HepG2 (cell line): ENCODE data around the gene IHH. TPM values are rescaled to one million over a fixed set of nuclear protein-coding genes. Genes with fewer than 3 reads are reported as not detected.

Experiments used
- CCDC6 ChIP-seq: sonication (generic); formaldehyde crosslinking; IDR thresholded peaks from 2 replicates; pipeline ENCODE4 v1.8.1; 2022; ENCODE audit warnings: mild to moderate bottlenecking, missing genetic modification reagents, moderate library complexity
- CREM ChIP-seq, 2 experiments: sonication (generic) in 1 of 2; formaldehyde crosslinking in 1 of 2; IDR thresholded peaks; 2 replicates each; pipeline versions ENCODE4 v1.4.0 to v1.6.1; 2016 to 2020; ENCODE audit warnings: antibody characterized with exemption in 1 of 2, mild to moderate bottlenecking in 1 of 2, missing genetic modification reagents in 1 of 2
- FLYWCH1 ChIP-seq: sonication (generic); formaldehyde crosslinking; IDR thresholded peaks from 2 replicates; pipeline ENCODE4 v1.8.1; 2023; ENCODE audit warnings: mild to moderate bottlenecking, missing genetic modification reagents
- HDAC6 ChIP-seq: fragments of 200-600 bp; sonication (generic); IDR thresholded peaks from 2 replicates; pipeline ENCODE4 v1.7.0; 2017; ENCODE audit warnings: mild to moderate bottlenecking, antibody characterized with exemption, low read length, low read depth
- HES4 ChIP-seq: sonication (generic); formaldehyde crosslinking; IDR thresholded peaks from 2 replicates; pipeline ENCODE4 v1.9.0; 2021; ENCODE audit warnings: mild to moderate bottlenecking, missing genetic modification reagents, borderline replicate concordance
- HOXD1 ChIP-seq: sonication (generic); formaldehyde crosslinking; IDR thresholded peaks from 2 replicates; pipeline ENCODE4 v1.5.0; 2020; ENCODE audit warnings: missing genetic modification reagents
- IKZF4 ChIP-seq: sonication (generic); formaldehyde crosslinking; IDR thresholded peaks from 2 replicates; pipeline ENCODE4 v1.5.1; 2020; ENCODE audit warnings: borderline replicate concordance, mild to moderate bottlenecking, low read depth, missing genetic modification reagents; ENCODE audit errors: not compliant biosample characterization
- MTF1 ChIP-seq: sonication (generic); formaldehyde crosslinking; IDR thresholded peaks from 2 replicates; pipeline ENCODE4 v1.5.0; 2020; ENCODE audit warnings: missing genetic modification reagents
- NBN ChIP-seq: fragments of 450-650 bp; conservative IDR thresholded peaks from 2 replicates; pipeline ENCODE4 v1.6.1; 2017
- NCOA1 ChIP-seq: sonication (generic); formaldehyde crosslinking; IDR thresholded peaks from 2 replicates; pipeline ENCODE4 v1.9.0; 2021; ENCODE audit warnings: missing genetic modification reagents
- NFE2 ChIP-seq: sonication (generic); formaldehyde crosslinking; IDR thresholded peaks from 2 replicates; pipeline ENCODE4 v1.4.0; 2020; ENCODE audit warnings: missing genetic modification reagents
- SRY ChIP-seq: sonication (generic); formaldehyde crosslinking; IDR thresholded peaks from 2 replicates; pipeline ENCODE4 v1.8.0; 2022; ENCODE audit warnings: mild to moderate bottlenecking, missing genetic modification reagents
- TBL1XR1 ChIP-seq: fragments of 150-350 bp; IDR thresholded peaks from 2 replicates; pipeline ENCODE4 v1.6.1; 2014; ENCODE audit warnings: borderline replicate concordance, low read length; ENCODE audit not compliant: partially characterized antibody
- ZBTB43 ChIP-seq: sonication (generic); formaldehyde crosslinking; conservative IDR thresholded peaks from 2 replicates; pipeline ENCODE4 v1.4.0; 2020; ENCODE audit warnings: missing genetic modification reagents
- ZMYM4 ChIP-seq: sonication (generic); formaldehyde crosslinking; IDR thresholded peaks from 2 replicates; pipeline ENCODE4 v1.8.1; 2023; ENCODE audit warnings: mild to moderate bottlenecking, missing genetic modification reagents
- ZNF281 ChIP-seq: sonication (generic); formaldehyde crosslinking; IDR thresholded peaks from 2 replicates; pipeline ENCODE4 v1.4.0; 2020; ENCODE audit warnings: missing genetic modification reagents, borderline replicate concordance
- ZNF564 ChIP-seq: sonication (generic); formaldehyde crosslinking; IDR thresholded peaks from 2 replicates; pipeline ENCODE4 v1.8.1; 2023; ENCODE audit warnings: mild to moderate bottlenecking, missing genetic modification reagents
- ZNF589 ChIP-seq: sonication (generic); formaldehyde crosslinking; conservative IDR thresholded peaks from 2 replicates; pipeline ENCODE4 v1.8.0; 2022; ENCODE audit warnings: mild to moderate bottlenecking, moderate library complexity, missing genetic modification reagents
- ZNF772 ChIP-seq: sonication (generic); formaldehyde crosslinking; IDR thresholded peaks from 2 replicates; pipeline ENCODE4 v1.5.0; 2020; ENCODE audit warnings: mild to moderate bottlenecking, missing genetic modification reagents
- polyA plus RNA-seq, 8 experiments: library from polyadenylated mRNA; depleted of rRNA in 3 of 8; stranded (reverse) in 7 of 8; unstranded in 1 of 8; fragments of >200 nt; fragmentation: Illumina TruSeq in 4 of 8; extraction: Trizol in 4 of 8; gene quantifications; 2 replicates each; pipeline versions ENCODE4 v1.2.1 to v1.2.3, GENCODE V29; 2011 to 2016; ENCODE audit warnings: low read depth in 4 of 8, missing spikeins in 1 of 8, mixed read lengths in 1 of 8; ENCODE audit not compliant: insufficient read depth in 1 of 8
- total RNA-seq, 5 experiments: library from RNA; depleted of rRNA; stranded (reverse); fragments of >200 nt; fragmentation: Illumina TruSeq; extraction: Trizol; gene quantifications; 2 replicates each; pipeline ENCODE4 v1.2.3, GENCODE V29; 2016; ENCODE audit warnings: low read depth in 1 of 5
- TF ChIP-seq, protein P1 (sequence below): sonication (generic); formaldehyde crosslinking; IDR thresholded peaks from 2 replicates; pipeline ENCODE4 v1.4.0; 2020; ENCODE audit warnings: missing genetic modification reagents, mild to moderate bottlenecking, borderline replicate concordance
- TF ChIP-seq, protein P2 (sequence below): IDR thresholded peaks from 2 replicates; pipeline ENCODE4 v1.6.1; 2016; ENCODE audit warnings: low read depth, control low read depth
- TF ChIP-seq, protein P3 (sequence below): sonication (generic); formaldehyde crosslinking; IDR thresholded peaks from 2 replicates; pipeline ENCODE4 v1.4.0; 2020; ENCODE audit warnings: mild to moderate bottlenecking, missing genetic modification reagents

IHH gene
- total and polyA plus RNA-seq, 2 of the 13 experiments (the other 11 are each of a cell fraction or from before 2014, with no cell fraction given) = 0.42 TPM; not detected in 1

DNA sequence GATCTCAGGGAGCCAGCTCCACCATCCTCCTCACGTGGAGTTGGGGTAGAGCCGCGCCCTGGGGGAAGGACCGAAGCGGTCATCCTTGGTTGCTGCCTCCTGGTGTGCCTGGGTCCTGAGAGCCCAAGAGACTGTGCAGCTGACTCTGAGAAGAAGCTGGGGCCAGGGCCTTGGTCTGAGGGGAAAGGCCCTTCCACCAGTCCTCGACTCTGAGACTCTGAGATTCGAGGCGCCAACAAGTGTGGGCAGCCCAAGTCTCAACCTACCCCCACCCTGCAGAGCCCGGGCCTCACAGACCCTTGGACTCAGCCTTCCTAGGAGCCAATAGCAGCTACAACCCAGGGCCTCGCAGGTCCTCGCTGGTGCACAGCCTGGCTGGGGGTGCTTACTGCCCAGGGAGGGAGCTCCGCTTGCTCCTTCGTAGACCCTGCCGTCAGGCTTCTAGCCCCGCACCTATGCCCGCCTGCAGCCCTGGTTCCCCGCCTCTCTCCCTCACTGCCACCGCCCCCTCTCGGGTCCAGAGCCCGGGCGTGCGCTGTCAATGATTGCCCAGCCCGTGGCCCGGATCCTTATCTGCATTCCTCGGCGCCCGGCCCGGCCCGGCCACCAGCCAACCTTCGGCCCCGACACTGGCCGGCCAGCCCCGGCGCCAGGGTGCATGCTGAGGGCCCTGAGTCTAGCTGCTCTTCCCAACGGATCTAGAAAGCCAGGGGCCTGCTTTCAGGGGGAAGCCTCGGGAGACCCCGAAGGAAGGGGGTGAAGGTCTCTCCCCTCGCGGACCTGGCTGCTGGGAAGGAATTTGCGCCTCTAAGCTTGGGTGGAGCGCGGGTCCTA is 2.0 kb downstream of the IHH start (continued):
- TF ChIP-seq, protein P1, sequence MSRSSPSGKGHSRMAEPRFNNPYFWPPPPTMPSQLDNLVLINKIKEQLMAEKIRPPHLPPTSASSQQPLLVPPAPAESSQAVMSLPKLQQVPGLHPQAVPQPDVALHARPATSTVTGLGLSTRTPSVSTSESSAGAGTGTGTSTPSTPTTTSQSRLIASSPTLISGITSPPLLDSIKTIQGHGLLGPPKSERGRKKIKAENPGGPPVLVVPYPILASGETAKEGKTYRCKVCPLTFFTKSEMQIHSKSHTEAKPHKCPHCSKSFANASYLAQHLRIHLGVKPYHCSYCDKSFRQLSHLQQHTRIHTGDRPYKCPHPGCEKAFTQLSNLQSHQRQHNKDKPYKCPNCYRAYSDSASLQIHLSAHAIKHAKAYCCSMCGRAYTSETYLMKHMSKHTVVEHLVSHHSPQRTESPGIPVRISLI = peak; percentile 28; the same call in 1 of the 2 replicates
- TF ChIP-seq HDAC6 = no peak
- TF ChIP-seq, protein P2, sequence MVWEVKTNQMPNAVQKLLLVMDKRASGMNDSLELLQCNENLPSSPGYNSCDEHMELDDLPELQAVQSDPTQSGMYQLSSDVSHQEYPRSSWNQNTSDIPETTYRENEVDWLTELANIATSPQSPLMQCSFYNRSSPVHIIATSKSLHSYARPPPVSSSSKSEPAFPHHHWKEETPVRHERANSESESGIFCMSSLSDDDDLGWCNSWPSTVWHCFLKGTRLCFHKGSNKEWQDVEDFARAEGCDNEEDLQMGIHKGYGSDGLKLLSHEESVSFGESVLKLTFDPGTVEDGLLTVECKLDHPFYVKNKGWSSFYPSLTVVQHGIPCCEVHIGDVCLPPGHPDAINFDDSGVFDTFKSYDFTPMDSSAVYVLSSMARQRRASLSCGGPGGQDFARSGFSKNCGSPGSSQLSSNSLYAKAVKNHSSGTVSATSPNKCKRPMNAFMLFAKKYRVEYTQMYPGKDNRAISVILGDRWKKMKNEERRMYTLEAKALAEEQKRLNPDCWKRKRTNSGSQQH (CRISPR knock-in tag) = no peak
- no peak for TF ChIP-seq NBN
- TF ChIP-seq NCOA1 (CRISPR knock-in tag) = no peak
- 0 out of 2 replicates have a peak, but pooled peaks have one; percentile 42 for TF ChIP-seq HES4
- peak; percentile 52; the same call in 1 of the 2 replicates for TF ChIP-seq ZNF564 (CRISPR knock-in tag)
- TF ChIP-seq ZNF772 (CRISPR knock-in tag) = 0 out of 2 replicates have a peak, but pooled peaks have one; percentile 13
- TF ChIP-seq ZMYM4 = no peak; the same call in 1 of the 2 replicates
- no peak for TF ChIP-seq IKZF4
- TF ChIP-seq ZBTB43 (CRISPR knock-in tag) = no peak; the same call in 1 of the 2 replicates
- no peak for TF ChIP-seq FLYWCH1 (CRISPR knock-in tag)
- no peak for TF ChIP-seq TBL1XR1
- TF ChIP-seq SRY (CRISPR knock-in tag) = no peak
- no peak for TF ChIP-seq MTF1 (CRISPR knock-in tag)
- no peak for TF ChIP-seq ZNF589
- TF ChIP-seq NFE2 (CRISPR knock-in tag) = no peak
- TF ChIP-seq HOXD1 (CRISPR knock-in tag) = no peak; the same call in 1 of the 2 replicates
- TF ChIP-seq CCDC6 (CRISPR knock-in tag) = no peak; the same call in 1 of the 2 replicates
- TF ChIP-seq, protein P3, sequence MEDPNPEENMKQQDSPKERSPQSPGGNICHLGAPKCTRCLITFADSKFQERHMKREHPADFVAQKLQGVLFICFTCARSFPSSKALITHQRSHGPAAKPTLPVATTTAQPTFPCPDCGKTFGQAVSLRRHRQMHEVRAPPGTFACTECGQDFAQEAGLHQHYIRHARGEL = 0 out of 2 replicates have a peak, but pooled peaks have one; percentile 45
- TF ChIP-seq CREM (IDR thresholded peaks at IDR 0.05) = no peak
- TF ChIP-seq CREM (CRISPR knock-in tag; IDR thresholded peaks at IDR 0.05) = no peak
- TF ChIP-seq ZNF281 (CRISPR knock-in tag) = no peak; the same call in 1 of the 2 replicates
